ENCODE results near the gene NDUFB2. TPM values are rescaled to one million over a fixed set of nuclear protein-coding genes. Genes with fewer than 3 reads are reported as not detected.
"Not testable (repeated sequence)": the region's sequence is repeated elsewhere in the genome, so short reads cannot be mapped to it uniquely, and the experiment has no call there.

Gene NDUFB2
- total and polyA plus RNA-seq, 3 donors from 2014 or later = 180 to 292 (median 187) TPM

GRCh38 chr7:140674899-140675701, 21.4 kb upstream of the NDUFB2 start:
- intact Hi-C loops (cut with DNase I; ENCODE audit: low total_unique reads) = no loop called here
- no peak for TF ChIP-seq CTCF (IDR thresholded peaks at IDR 0.05)
- no peak for TF ChIP-seq POLR2A (IDR thresholded peaks at IDR 0.05)

GRCh38 chr7:140675726-140676125, 20.8 kb upstream of the NDUFB2 start:
- Histone ChIP-seq H3K9me3 (no peaks in the 10 kb centered on the region), H3K27me3 (no peaks in the 10 kb centered on the region), H3K4me1 (no peaks in the 10 kb centered on the region), H3K4me3 (no peak overlapping the region), H3K36me3 (ENCODE audit: low read depth, missing control alignments) (no peaks in the 10 kb centered on the region), H3K27ac (no peak overlapping the region)
- DNase-seq = no peak
- TF ChIP-seq CTCF (IDR thresholded peaks at IDR 0.05) (no peak), POLR2A (IDR thresholded peaks at IDR 0.05) (no peak)
- intact Hi-C loops (cut with DNase I; ENCODE audit: low total_unique reads) = no loop called here
- WGBS, 2 donors = 87 to 96% methylated on average over 4 of the region's 4 CpGs

More at GRCh38 chr7:140674899-140675701, 21.4 kb upstream of the NDUFB2 start:
- 56 to 59% methylated on average over 8 of the region's 8 CpGs for WGBS, 2 donors
- no peak overlapping the region for H3K27ac ChIP-seq
- no peaks in the 10 kb centered on the region for H3K36me3 ChIP-seq (ENCODE audit: low read depth, missing control alignments)
- DNase-seq = peak; percentile 47
- no peaks in the 10 kb centered on the region for H3K4me1 ChIP-seq
- no peak overlapping the region for H3K4me3 ChIP-seq
- no peaks in the 10 kb centered on the region for H3K9me3 ChIP-seq
- no peaks in the 10 kb centered on the region for H3K27me3 ChIP-seq

- Histone ChIP-seq H3K9me3 (no peaks in the 10 kb centered on the region), H3K27me3 (no peaks in the 10 kb centered on the region), H3K27ac (no peak overlapping the region), H3K4me3 (no peak overlapping the region), H3K36me3 (ENCODE audit: low read depth, missing control alignments) (no peaks in the 10 kb centered on the region), H3K4me1 (no peaks in the 10 kb centered on the region)
- intact Hi-C loops (cut with DNase I; ENCODE audit: low total_unique reads) = no loop called here
- 85 to 95% methylated on average over 3 of the region's 3 CpGs for WGBS, 2 donors
- no peak for DNase-seq
- TF ChIP-seq POLR2A (IDR thresholded peaks at IDR 0.05) (no peak), CTCF (IDR thresholded peaks at IDR 0.05) (no peak)
Observed at GRCh38 chr7:140676306-140676705, 20.2 kb upstream of the NDUFB2 start.

- DNase-seq; H3K36me3 ChIP-seq (ENCODE audit: low read depth, missing control alignments): not testable (repeated sequence)
- 95 to 97% methylated on average over 11 of the region's 11 CpGs for WGBS, 2 donors
Observed at GRCh38 chr7:140676956-140677355, 19.6 kb upstream of the NDUFB2 start.

GRCh38 chr7:140677496-140677895, 19.0 kb upstream of the NDUFB2 start:
- intact Hi-C loops (cut with DNase I; ENCODE audit: low total_unique reads) = no loop called here
- H3K9me3 ChIP-seq = no peaks in the 10 kb centered on the region
- DNase-seq = no peak
- no peaks in the 10 kb centered on the region for H3K27me3 ChIP-seq
- 89 to 92% methylated on average over 3 of the region's 3 CpGs for WGBS, 2 donors
- no peak overlapping the region for H3K4me3 ChIP-seq
- no peaks in the 10 kb centered on the region for H3K4me1 ChIP-seq
- H3K27ac ChIP-seq = no peak overlapping the region
- TF ChIP-seq POLR2A (IDR thresholded peaks at IDR 0.05) (no peak), CTCF (IDR thresholded peaks at IDR 0.05) (no peak)
- no peaks in the 10 kb centered on the region for H3K36me3 ChIP-seq (ENCODE audit: low read depth, missing control alignments)

More at GRCh38 chr7:140676956-140677355, 19.6 kb upstream of the NDUFB2 start:
- H3K27me3 ChIP-seq; intact Hi-C loops (cut with DNase I; ENCODE audit: low total_unique reads); H3K27ac ChIP-seq; H3K4me1 ChIP-seq; H3K9me3 ChIP-seq; H3K4me3 ChIP-seq: not testable (repeated sequence)

Measured in testis (tissue), 3 donors.